Stromal cell of bone marrow (primary cell): Measurements from ENCODE around the gene SPDYA.
"Not testable (repeated sequence)": the region's sequence is repeated elsewhere in the genome, so short reads cannot be mapped to it uniquely, and the experiment has no call there.

Source experiments
- DNase-seq: peaks from one replicate; pipeline ENCODE4 v3.0.0-alpha.2; 2012; ENCODE audit warnings: low read depth

The SPDYA gene

GRCh38 chr2:28810384-28811285, at the start of gene SPDYA:
Gene SPDYA, plus strand, starts transcription at chr2:28810834. Its CDS starts 5,181 bp downstream, at chr2:28816015.
- no peak for DNase-seq

DNA sequence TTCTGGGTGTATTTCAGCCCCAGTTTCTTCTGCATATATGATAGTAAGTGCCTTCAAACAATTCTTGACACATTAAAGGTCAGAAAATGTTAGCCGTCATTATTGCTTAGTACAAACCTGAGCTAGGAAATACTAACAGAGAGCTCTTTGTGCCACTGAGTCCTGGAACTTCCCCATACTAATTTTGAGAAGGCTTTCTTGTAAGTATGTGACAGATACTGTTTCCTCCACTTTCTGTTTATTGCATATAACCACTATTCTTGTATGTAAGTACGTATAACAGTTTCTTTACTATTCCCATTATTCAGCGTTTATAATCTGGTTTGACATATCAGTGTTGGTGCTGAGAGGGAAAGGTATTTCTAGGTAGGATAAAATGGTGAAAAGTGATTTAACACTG, 49.2 kb upstream of the SPDYA start:
- DNase-seq, result no peak

- no peak for DNase-seq
Observed at GRCh38 chr2:28764909-28765711, 45.5 kb upstream of the SPDYA start.

- no peak for DNase-seq
Observed at GRCh38 chr2:28766070-28766469, 44.6 kb upstream of the SPDYA start.

- DNase-seq, result no peak
Observed at GRCh38 chr2:28767337-28767736, 43.3 kb upstream of the SPDYA start.

GRCh38 chr2:28768422-28768821, 42.2 kb upstream of the SPDYA start:
- no peak for DNase-seq

DNA sequence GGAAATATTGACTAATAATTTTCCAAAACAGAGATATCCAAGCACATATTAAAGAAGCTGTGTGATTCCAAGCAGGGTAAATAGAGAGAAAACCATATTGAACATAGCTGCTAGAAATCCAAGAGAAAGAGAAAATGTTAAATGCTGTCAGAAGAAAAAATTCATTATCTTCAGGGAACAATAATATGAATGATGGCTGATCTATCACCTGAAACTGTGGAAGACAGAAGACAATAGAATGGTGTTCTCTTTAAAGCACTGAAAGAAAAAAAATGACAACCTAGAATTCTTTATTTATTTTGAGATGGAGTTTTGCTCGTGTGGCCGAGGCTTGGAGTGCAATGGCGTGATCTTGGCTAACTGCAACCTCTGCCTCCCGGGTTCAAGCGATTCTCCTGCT, 41.7 kb upstream of the SPDYA start:
- DNase-seq, result no peak

DNA sequence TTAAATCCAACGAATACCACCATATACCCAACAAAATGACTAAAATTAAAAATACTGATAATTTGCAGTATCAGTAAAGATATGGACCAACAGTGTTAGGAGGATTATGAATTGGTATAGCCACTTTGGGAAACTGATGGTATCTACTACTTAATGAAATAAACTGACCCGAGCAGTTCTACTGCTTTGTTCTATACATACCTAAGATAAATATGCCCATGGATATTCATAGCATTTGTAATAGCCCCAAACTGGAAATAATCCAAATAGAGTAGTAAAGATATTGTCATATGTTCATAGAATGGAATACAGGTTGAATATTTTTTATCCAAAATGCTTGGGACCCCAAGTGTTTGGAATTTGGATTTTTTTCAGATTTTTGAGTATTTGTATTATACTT, 38.3 kb upstream of the SPDYA start:
- no peak for DNase-seq

DNA sequence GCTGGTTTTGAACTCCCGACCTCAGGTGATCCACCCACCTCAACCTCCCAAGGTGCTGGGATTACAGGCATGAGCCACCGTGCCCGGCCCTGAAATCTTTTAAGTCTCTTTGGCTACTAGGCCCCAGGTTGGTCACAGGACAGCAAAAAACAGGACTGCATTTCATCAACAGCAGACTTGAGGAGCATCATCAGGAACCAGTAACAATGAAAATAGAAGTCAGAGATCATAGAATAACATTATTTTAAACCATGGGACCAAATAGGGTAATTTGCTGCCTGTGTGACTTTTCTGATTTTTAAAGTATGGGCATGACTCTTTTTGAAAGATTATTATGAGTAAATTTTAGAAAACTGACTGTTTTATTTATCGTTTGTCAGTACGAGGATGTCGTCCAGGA, 34.2 kb upstream of the SPDYA start:
- no peak for DNase-seq

GRCh38 chr2:28778392-28778791, 32.2 kb upstream of the SPDYA start:
- DNase-seq, result no peak

- DNase-seq, result no peak
Observed at GRCh38 chr2:28779001-28779400, 31.6 kb upstream of the SPDYA start.

GRCh38 chr2:28780496-28780895, 30.1 kb upstream of the SPDYA start:
- no peak for DNase-seq

GRCh38 chr2:28782423-28782822, 28.2 kb upstream of the SPDYA start:
- DNase-seq, result no peak

DNA sequence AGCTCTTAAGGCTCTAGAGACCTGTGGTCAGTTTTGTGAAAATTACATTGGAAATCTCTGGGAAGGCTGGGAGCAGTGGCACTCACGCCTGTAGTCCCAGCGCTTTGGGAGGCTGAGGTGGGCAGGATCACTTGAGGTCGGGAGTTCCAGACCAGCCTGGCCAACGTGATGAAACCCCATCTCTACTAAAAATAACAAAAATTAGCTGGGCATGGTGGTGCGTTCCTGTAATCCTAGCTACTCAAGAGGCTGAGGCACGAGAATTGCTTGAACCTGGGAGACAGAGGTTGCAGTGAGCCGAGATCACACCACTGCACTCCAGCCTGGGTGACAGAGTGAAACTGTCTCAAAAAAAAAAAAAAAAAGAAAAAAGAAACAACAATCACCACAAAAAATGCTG, 26.1 kb upstream of the SPDYA start:
- DNase-seq, result not testable (repeated sequence)

GRCh38 chr2:28796620-28797019, 14.0 kb upstream of the SPDYA start:
- no peak for DNase-seq

DNA sequence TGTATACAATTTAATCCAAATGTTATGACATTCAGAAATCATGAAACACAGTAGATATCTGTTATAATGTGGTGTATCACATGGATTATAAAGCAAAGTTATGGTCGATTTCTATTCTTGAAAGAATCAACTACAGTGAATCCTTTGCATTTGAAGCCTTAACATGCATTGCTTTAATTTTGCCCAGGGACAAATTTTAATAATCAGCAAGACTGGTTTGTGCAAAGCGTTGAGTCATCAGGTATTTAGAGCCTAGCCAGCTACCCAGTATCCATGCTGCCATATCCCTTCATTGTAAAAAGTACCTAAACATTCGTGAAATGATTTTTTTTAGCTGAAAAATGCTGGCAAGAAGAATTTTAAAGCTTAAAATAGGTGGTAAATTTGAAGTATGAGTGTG, 8.9 kb upstream of the SPDYA start:
- DNase-seq, result no peak

DNA sequence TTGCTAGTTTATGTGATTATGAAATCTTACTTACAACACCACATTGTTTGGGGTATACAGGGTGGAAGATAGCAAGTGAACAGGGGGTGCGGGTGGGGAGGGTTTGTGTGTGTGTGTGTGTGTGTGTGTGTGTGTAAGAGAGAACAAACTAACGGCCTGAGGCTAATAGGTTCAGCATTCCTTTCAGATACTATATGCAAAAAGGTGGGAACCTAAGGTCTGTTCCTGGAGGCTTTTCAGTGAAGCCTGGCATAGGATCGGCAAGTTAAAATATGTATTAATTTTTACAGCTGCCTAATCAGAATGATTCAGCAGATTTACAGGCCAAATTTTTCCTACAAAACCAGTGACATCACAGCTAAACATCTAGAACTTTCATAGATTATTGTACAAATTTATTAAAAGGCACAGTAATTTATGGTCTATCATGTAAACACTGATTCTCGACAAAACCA, 7.6 kb upstream of the SPDYA start:
- DNase-seq, result no peak

DNA sequence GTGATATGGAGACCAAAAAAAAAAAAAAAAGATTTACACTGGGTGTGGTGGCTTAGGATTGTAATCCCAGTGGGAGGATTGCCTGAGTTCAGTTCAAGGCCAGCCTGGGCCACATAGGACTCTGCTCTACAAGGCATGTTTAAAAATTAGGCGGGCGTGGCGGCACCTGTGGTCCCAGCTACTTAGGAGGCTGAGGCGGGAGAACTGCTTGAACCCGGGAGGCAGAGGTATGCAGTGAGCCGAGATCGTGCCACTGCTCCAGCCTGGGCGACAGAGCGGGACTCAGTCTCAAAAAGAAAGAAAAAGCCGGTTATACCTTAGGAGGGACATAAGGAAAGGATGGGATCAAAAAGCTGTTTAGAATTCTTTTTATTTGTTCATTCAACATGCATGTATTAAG, 707 bp upstream of the SPDYA start:
- DNase-seq, result no peak

DNA sequence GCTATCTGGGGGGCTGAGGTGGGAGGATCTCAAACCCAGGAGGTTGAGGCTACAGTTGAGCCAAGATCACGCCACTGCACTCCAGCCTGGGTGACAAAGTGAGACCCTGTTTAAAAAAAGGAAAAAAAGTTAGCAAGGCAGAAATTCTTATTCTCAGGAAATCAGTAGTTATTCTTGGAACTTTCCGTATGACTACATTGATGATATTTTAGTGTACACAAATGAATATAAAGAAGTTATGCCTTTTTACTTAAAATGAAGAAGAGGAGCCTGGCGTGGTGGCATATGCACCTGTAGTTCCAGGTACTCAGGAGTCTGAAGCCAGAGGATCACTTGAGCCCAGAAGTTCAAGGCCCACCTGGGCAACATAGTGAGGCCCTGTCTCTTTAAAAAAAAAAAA, 7.4 kb downstream of the SPDYA start:
- DNase-seq, result no peak

DNA sequence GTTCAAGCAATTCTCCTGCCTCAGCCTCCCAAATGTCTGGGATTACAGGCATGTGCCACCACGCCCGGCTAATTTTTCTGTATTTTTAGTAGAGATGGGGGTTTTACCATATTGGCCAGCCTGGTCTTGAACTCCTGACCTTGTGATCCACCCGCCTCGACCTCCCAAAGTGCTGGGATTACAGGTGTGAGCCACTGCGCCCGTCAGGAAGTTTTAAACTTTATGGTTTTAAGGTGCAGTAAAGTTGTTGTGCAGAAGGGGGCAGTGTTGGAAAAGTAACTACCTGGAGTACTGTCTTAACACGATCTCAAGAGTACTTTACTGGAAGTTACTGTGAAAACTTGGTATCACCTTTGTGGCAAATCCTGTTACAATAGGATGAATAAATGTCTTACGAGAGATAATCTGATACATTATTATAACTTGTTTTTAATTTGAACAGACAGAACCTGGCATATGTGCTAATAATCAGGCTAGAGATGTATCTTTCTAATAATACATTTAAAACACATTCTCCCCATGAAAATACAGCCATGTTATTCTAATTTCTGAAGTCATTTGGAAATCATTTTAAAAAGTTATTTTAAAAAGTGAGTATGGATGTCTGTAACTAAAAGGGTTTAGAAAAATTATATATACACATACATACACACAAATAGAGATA, 10.8 kb downstream of the SPDYA start:
- no peak for DNase-seq

DNA sequence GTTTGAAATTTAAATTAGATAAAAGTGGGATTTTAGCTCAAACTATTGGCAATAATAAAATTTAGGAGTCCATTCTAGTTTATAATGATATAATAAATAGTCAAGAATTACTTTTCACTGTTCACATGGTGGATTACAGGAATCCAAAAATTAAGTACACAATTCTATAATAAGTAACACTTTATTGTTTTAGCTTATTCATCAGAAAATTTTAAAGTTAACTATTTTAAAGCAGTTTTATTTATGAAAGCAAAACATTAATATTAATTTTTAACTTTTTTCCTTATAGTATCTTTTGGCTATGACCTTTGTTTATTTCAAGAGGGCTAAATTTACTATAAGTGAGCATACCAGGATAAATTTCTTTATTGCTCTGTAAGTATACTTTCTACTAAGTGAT, 11.4 kb downstream of the SPDYA start:
- DNase-seq, result no peak

DNA sequence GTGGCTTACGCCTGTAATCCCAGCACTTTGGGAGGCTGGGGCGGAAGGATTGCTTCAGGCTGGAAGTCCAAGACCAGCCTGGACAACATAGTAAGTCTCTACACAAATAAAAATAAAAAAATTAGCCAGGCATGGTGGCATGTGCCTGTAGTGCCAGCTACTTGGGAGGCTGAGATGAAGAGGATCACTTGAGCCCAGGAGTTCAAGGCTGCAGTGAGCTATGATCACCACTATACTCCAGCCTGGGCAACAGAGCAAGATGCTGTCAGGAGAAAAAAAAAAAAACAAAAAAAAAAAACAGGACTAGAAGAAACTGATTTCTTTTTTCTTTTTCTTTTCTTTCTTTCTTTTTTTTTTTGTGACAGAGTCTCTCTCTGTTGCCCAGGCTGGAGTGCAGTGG, 13.6 kb downstream of the SPDYA start:
- DNase-seq, result no peak

- no peak for DNase-seq
Observed at GRCh38 chr2:28824870-28825269, 14.2 kb downstream of the SPDYA start.
